HEK293T (cell line): ENCODE measurements around the gene BACE1-AS.

ENCODE experiments used
- BHLHE40 ChIP-seq: fragments of 450-650 bp; IDR thresholded peaks from 2 replicates; pipeline ENCODE4 v1.6.1; 2016; ENCODE audit warnings: mild to moderate bottlenecking, moderate library complexity, borderline replicate concordance
- ELF4 ChIP-seq: fragments of 450-650 bp; IDR thresholded peaks from 2 replicates; pipeline ENCODE4 v1.6.1; 2017; ENCODE audit warnings: antibody characterized with exemption
- FOXA1 ChIP-seq: fragments of 450-650 bp; IDR thresholded peaks from 2 replicates; pipeline ENCODE4 v1.6.1; 2016; ENCODE audit warnings: mild to moderate bottlenecking
- FOXK2 ChIP-seq: fragments of 450-650 bp; IDR thresholded peaks from 2 replicates; pipeline ENCODE4 v1.6.1; 2016; ENCODE audit warnings: mild to moderate bottlenecking
- FOXM1 ChIP-seq: fragments of 450-650 bp; IDR thresholded peaks from 2 replicates; pipeline ENCODE4 v1.6.1; 2017; ENCODE audit warnings: mild to moderate bottlenecking, borderline replicate concordance
- HDGF ChIP-seq: fragments of 450-650 bp; IDR thresholded peaks from 2 replicates; pipeline ENCODE4 v1.6.1; 2017; ENCODE audit warnings: antibody characterized with exemption, borderline replicate concordance
- L3MBTL2 ChIP-seq: fragments of 450-650 bp; conservative IDR thresholded peaks from 2 replicates; pipeline ENCODE4 v1.6.1; 2016; ENCODE audit warnings: mild to moderate bottlenecking
- LEF1 ChIP-seq: fragments of 450-650 bp; IDR thresholded peaks from 2 replicates; pipeline ENCODE4 v1.6.1; 2017; ENCODE audit warnings: mild to moderate bottlenecking, borderline replicate concordance
- NFRKB ChIP-seq: fragments of 450-650 bp; IDR thresholded peaks from 2 replicates; pipeline ENCODE4 v1.6.1; 2016; ENCODE audit warnings: mild to moderate bottlenecking, moderate library complexity
- PKNOX1 ChIP-seq: fragments of 450-650 bp; IDR thresholded peaks from 2 replicates; pipeline ENCODE4 v1.6.1; 2016
- SP1 ChIP-seq: fragments of 450-650 bp; IDR thresholded peaks from 2 replicates; pipeline ENCODE4 v1.6.1; 2017
- SUZ12 ChIP-seq: fragments of 450-650 bp; IDR thresholded peaks from 2 replicates; pipeline ENCODE4 v1.6.1; 2016; ENCODE audit warnings: mild to moderate bottlenecking

- TF ChIP-seq PKNOX1 (no peak), HDGF (no peak), L3MBTL2 (no peak), SP1 (no peak), LEF1 (no peak), SUZ12 (no peak), BHLHE40 (no peak), FOXA1 (no peak), FOXM1 (no peak), ELF4 (no peak), FOXK2 (no peak), NFRKB (no peak)
Observed at GRCh38 chr11:117300773-117301172, 9.6 kb downstream of the BACE1-AS start.
